NCI-H82 treated with DMSO at 0.1 percent for 48 hours (cell line): ENCODE results near the gene PSPN.

Experiments
- DNase-seq: peaks from one replicate; lab custom pipeline; 2025; ENCODE audit not compliant: unreplicated experiment; lab: John Stamatoyannopoulos, UW

Gene PSPN

GRCh38 chr19:6333439-6333838 lies 42.3 kb downstream of the PSPN start, which contains the start of gene ACER1:
Gene ACER1, minus strand, starts transcription at chr19:6333612. Its CDS starts 61 bp downstream, at chr19:6333551.
- no peak for DNase-seq

DNA sequence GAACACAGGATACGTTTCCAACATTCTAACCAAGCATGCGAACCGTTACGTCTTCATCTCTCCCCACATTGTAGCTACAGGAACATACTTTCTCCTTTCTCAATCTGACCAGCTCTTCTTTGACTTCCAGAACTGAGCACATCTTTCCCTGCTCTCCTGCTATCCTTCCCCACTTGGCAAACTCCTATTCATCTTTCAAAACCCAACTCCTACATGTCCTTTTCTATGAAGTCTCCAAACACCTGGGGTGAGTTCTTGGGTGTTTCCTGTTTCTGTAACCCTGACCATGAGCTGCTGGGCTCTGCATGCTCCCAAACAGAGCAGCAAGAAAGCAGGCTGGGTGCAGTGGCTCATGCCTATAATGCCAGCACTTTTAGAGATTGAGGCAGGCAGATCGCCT lies 48.9 kb downstream of the PSPN start:
- DNase-seq: no peak

DNA sequence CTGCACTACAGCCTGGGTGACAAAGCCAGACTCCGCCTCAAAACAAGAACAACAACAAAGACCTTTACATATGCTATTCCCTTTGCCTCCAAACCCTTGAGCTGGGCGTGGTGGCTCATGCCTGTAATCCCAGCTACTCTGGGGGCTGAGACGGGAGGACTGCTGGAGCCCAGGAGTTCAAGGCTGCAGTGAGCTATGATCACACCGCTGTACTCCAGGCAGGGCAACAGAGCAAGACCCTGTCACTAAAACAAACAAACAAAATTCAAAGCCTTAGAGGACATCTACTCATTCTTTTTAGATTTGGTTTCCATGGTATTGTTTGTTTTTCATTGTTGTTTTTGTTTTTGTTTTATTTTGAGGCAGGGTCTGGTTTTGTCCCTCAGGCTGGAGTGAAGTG lies 50.1 kb downstream of the PSPN start:
- no peak for DNase-seq
